PFSK-1 (cell line): ENCODE results near the gene CLSTN1.

ENCODE experiments used
- FOXP2 ChIP-seq: optimal IDR thresholded peaks from 2 replicates; pipeline ENCODE3; 2011; ENCODE audit warnings: borderline replicate concordance, control low read depth, inconsistent platforms; ENCODE audit not compliant: insufficient read depth; ENCODE audit errors: extremely low read length, extremely low read depth
- POLR2AphosphoS5 ChIP-seq: IDR thresholded peaks from 2 replicates; pipeline ENCODE4 v1.6.1; 2012; ENCODE audit warnings: low read depth, mild to moderate bottlenecking, control low read depth, low read length, moderate library complexity
- REST ChIP-seq, 2 experiments: IDR thresholded peaks; 2 replicates each; pipeline versions ENCODE4 v1.6.1 to v1.8.0; 2011 to 2012; ENCODE audit warnings: low read depth in 2 of 2, low read length in 2 of 2, control low read depth in 1 of 2, inconsistent platforms in 1 of 2, mild to moderate bottlenecking in 1 of 2, moderate library complexity in 1 of 2; ENCODE audit not compliant: insufficient read depth in 1 of 2
- SIN3A ChIP-seq: IDR thresholded peaks from 2 replicates; pipeline ENCODE4 v1.6.1; 2012; ENCODE audit warnings: mild to moderate bottlenecking, low read length, moderate library complexity, borderline replicate concordance; ENCODE audit not compliant: insufficient read depth
- TAF1 ChIP-seq: IDR thresholded peaks from 2 replicates; pipeline ENCODE4 v1.6.1; 2012; ENCODE audit warnings: low read length, control low read depth, borderline replicate concordance; ENCODE audit not compliant: insufficient read depth

The CLSTN1 gene

GRCh38 chr1:9805006-9805508 lies 18.7 kb downstream of the CLSTN1 start:
- TF ChIP-seq REST (IDR thresholded peaks at IDR 0.05; ENCODE audit: insufficient read depth in 1 of 2, low read depth in 2 of 2, low read length in 2 of 2) (no peak), FOXP2 (no peak), SIN3A (no peak), TAF1 (no peak), POLR2AphosphoS5 (no peak)

- TF ChIP-seq SIN3A (no peak), POLR2AphosphoS5 (no peak), REST (IDR thresholded peaks at IDR 0.05; ENCODE audit: insufficient read depth in 1 of 2, low read depth in 2 of 2, low read length in 2 of 2) (no peak), TAF1 (no peak), FOXP2 (no peak)
These were observed 21.9 kb downstream of the CLSTN1 start for GRCh38 chr1:9801909-9802308.

GRCh38 chr1:9798236-9799130 lies 25.3 kb downstream of the CLSTN1 start:
- TF ChIP-seq POLR2AphosphoS5 (no peak), REST (IDR thresholded peaks at IDR 0.05; ENCODE audit: insufficient read depth in 1 of 2, low read depth in 2 of 2, low read length in 2 of 2) (no peak), FOXP2 (no peak), SIN3A (no peak), TAF1 (no peak)

- TF ChIP-seq POLR2AphosphoS5 (no peak), SIN3A (no peak), FOXP2 (no peak), REST (IDR thresholded peaks at IDR 0.05; ENCODE audit: insufficient read depth in 1 of 2, low read depth in 2 of 2, low read length in 2 of 2) (no peak), TAF1 (no peak)
These were observed 26.7 kb downstream of the CLSTN1 start for GRCh38 chr1:9797049-9797448.
